H9 (cell line): Measurements from ENCODE around the gene USH2A. TPM values are rescaled to one million over a fixed set of nuclear protein-coding genes. Genes with fewer than 3 reads are reported as not detected.

Experiments used
- DNase-seq: peaks from one replicate; pipeline ENCODE4 v3.0.0-alpha.2; 2017
- H2AFZ ChIP-seq: one replicate; pipeline ENCODE4 v1.6.1; 2013; ENCODE audit warnings: mild to moderate bottlenecking, low read length, control low read depth, moderate library complexity
- H2AK5ac ChIP-seq: 2 replicates; pipeline ENCODE4 v1.6.1; 2013; ENCODE audit warnings: low read length, control low read depth, mixed read lengths; ENCODE audit not compliant: insufficient read length
- H2BK120ac ChIP-seq: one replicate; pipeline ENCODE4 v1.6.1; 2013; ENCODE audit warnings: low read depth, mild to moderate bottlenecking, low read length, control low read depth, inconsistent platforms; ENCODE audit not compliant: poor library complexity, severe bottlenecking
- H2BK12ac ChIP-seq: 2 replicates; pipeline ENCODE4 v1.6.1; 2013; ENCODE audit warnings: low read length, control low read depth, mixed read lengths, low read depth; ENCODE audit not compliant: insufficient read length
- H2BK15ac ChIP-seq: 2 replicates; pipeline ENCODE4 v1.6.1; 2013; ENCODE audit warnings: low read depth, low read length, control low read depth
- H2BK20ac ChIP-seq: one replicate; pipeline ENCODE4 v1.6.1; 2013; ENCODE audit warnings: low read depth, mild to moderate bottlenecking, low read length, control low read depth, inconsistent platforms; ENCODE audit not compliant: poor library complexity, severe bottlenecking
- H2BK5ac ChIP-seq: 2 replicates; pipeline ENCODE4 v1.6.1; 2013; ENCODE audit warnings: low read length, control low read depth, mixed read lengths; ENCODE audit not compliant: insufficient read length
- H3K14ac ChIP-seq: 2 replicates; pipeline ENCODE4 v1.6.1; 2013; ENCODE audit warnings: low read length, control low read depth; ENCODE audit not compliant: insufficient read depth
- H3K18ac ChIP-seq: 2 replicates; pipeline ENCODE4 v1.6.1; 2013; ENCODE audit warnings: low read depth, mild to moderate bottlenecking, mixed read lengths, low read length, control low read depth; ENCODE audit not compliant: insufficient read length
- H3K23ac ChIP-seq: 2 replicates; pipeline ENCODE4 v1.6.1; 2013; ENCODE audit warnings: low read length, control low read depth, mixed read lengths, low read depth; ENCODE audit not compliant: insufficient read length
- H3K23me2 ChIP-seq: 2 replicates; pipeline ENCODE4 v1.6.1; 2013; ENCODE audit warnings: low read depth, mild to moderate bottlenecking, mixed read lengths, low read length, control low read depth; ENCODE audit not compliant: insufficient read length, poor library complexity, severe bottlenecking
- H3K27ac ChIP-seq: 2 replicates; pipeline ENCODE4 v1.5.1; 2013; ENCODE audit warnings: low read length, control low read depth, mixed read lengths, low read depth; ENCODE audit not compliant: insufficient read length
- H3K27me3 ChIP-seq: 2 replicates; pipeline ENCODE4 v1.6.1; 2013; ENCODE audit warnings: low read length, control low read depth, inconsistent platforms; ENCODE audit not compliant: insufficient read depth
- H3K4ac ChIP-seq: 2 replicates; pipeline ENCODE4 v1.6.1; 2013; ENCODE audit warnings: low read depth, mild to moderate bottlenecking, control low read depth, inconsistent platforms, low read length, moderate library complexity
- H3K4me1 ChIP-seq: 2 replicates; pipeline ENCODE4 v1.6.1; 2013; ENCODE audit warnings: low read length, control low read depth, inconsistent platforms; ENCODE audit not compliant: insufficient read depth
- H3K4me2 ChIP-seq: 2 replicates; pipeline ENCODE4 v1.6.1; 2013; ENCODE audit warnings: low read length, control low read depth, mixed read lengths; ENCODE audit not compliant: insufficient read length, insufficient read depth
- H3K56ac ChIP-seq: 2 replicates; pipeline ENCODE4 v1.6.1; 2013; ENCODE audit warnings: low read depth, mild to moderate bottlenecking, mixed read lengths, low read length, control low read depth; ENCODE audit not compliant: insufficient read length
- H3K79me1 ChIP-seq: 2 replicates; pipeline ENCODE4 v1.6.1; 2013; ENCODE audit warnings: low read depth, mild to moderate bottlenecking, moderate library complexity, low read length, control low read depth, inconsistent platforms; ENCODE audit not compliant: insufficient read depth, poor library complexity, severe bottlenecking
- H3K79me2 ChIP-seq: 2 replicates; pipeline ENCODE4 v1.6.1; 2013; ENCODE audit warnings: low read length, control low read depth, inconsistent platforms; ENCODE audit not compliant: insufficient read depth
- H3K9ac ChIP-seq: 2 replicates; pipeline ENCODE4 v1.6.1; 2013; ENCODE audit warnings: low read length, control low read depth, mixed read lengths; ENCODE audit not compliant: insufficient read length; ENCODE audit errors: extremely low read depth
- H3K9me3 ChIP-seq: one replicate; pipeline ENCODE4 v1.6.1; 2013; ENCODE audit warnings: low read depth, low read length, inconsistent platforms; ENCODE audit not compliant: control insufficient read depth
- H3T11ph ChIP-seq: one replicate; pipeline ENCODE4 v1.6.1; 2013; ENCODE audit warnings: mild to moderate bottlenecking, low read length, control low read depth, inconsistent platforms
- H4K20me1 ChIP-seq: one replicate; pipeline ENCODE4 v1.6.1; 2013; ENCODE audit not compliant: control insufficient read depth, insufficient read length, insufficient read depth
- H4K5ac ChIP-seq: 2 replicates; pipeline ENCODE4 v1.6.1; 2013; ENCODE audit warnings: low read depth, mild to moderate bottlenecking, mixed read lengths, low read length, control low read depth; ENCODE audit not compliant: insufficient read length
- H4K8ac ChIP-seq: replicated peaks from 2 replicates; pipeline ENCODE4 v1.6.1; 2013; ENCODE audit warnings: low read length, control low read depth, mixed read lengths, low read depth; ENCODE audit not compliant: insufficient read length
- H4K91ac ChIP-seq: 2 replicates; pipeline ENCODE4 v1.6.1; 2013; ENCODE audit warnings: low read depth, mild to moderate bottlenecking, moderate library complexity, mixed read lengths, low read length, control low read depth; ENCODE audit not compliant: insufficient read length
- H3K27ac Mint-ChIP-seq, 3 experiments: 2 replicates in 2 of 3; 3 replicates in 1 of 3; pipeline ENCODE4 v1.8.0; 2020 to 2021; ENCODE audit warnings: mixed read lengths in 3 of 3, mild to moderate bottlenecking in 1 of 3, moderate library complexity in 1 of 3
- H3K27me3 Mint-ChIP-seq: 2 replicates; pipeline ENCODE4 v1.8.0; 2021; ENCODE audit warnings: low read depth, mild to moderate bottlenecking, moderate library complexity, mixed read lengths
- H3K36me3 Mint-ChIP-seq, 3 experiments: 2 replicates in 2 of 3; 3 replicates in 1 of 3; pipeline ENCODE4 v1.8.0; 2020 to 2021; ENCODE audit warnings: low read depth in 3 of 3, mixed read lengths in 3 of 3; ENCODE audit not compliant: insufficient read depth in 1 of 3
- H3K4me1 Mint-ChIP-seq, 2 experiments: 2 replicates each; pipeline ENCODE4 v1.8.0; 2020; ENCODE audit warnings: mixed read lengths in 2 of 2
- H3K4me3 Mint-ChIP-seq, 2 experiments: 2 replicates in 1 of 2; 3 replicates in 1 of 2; pipeline ENCODE4 v1.8.0; 2020 to 2021; ENCODE audit warnings: mild to moderate bottlenecking in 2 of 2, mixed read lengths in 2 of 2, moderate library complexity in 1 of 2
- H3K9me3 Mint-ChIP-seq, 2 experiments: 2 replicates in 1 of 2; 3 replicates in 1 of 2; pipeline ENCODE4 v1.8.0; 2020; ENCODE audit warnings: mild to moderate bottlenecking in 2 of 2, mixed read lengths in 2 of 2, moderate library complexity in 1 of 2
- CTCF ChIP-seq: fragments of 200-600 bp; sonication (generic); conservative IDR thresholded peaks from 3 replicates; pipeline ENCODE4 v1.8.0; 2021; ENCODE audit warnings: antibody characterized with exemption, mild to moderate bottlenecking
- WGBS: extraction: QIAGEN DNeasy Blood & Tissue Kit; methylation state at CpG from one replicate; pipeline ENCODE4 v1.1.7; 2013; ENCODE audit warnings: missing lambda C conversion rate, low lambda C conversion rate, mixed read lengths; ENCODE audit not compliant: insufficient read length; ENCODE audit errors: extremely low coverage; 5-methylcytosine and 5-hydroxymethylcytosine counted together
- total RNA-seq: library from RNA; stranded (reverse); gene quantifications from 2 replicates; pipeline ENCODE4 v1.2.1, GENCODE V29; 2021

USH2A gene
- total RNA-seq, 1 experiment from 2014 or later, result 0.11 TPM

- H2BK12ac ChIP-seq, result no peak overlapping the region
- no peak overlapping the region for H4K91ac ChIP-seq
- Mint-ChIP-seq H3K27ac (no peak overlapping the region; a peak in 2 of 7 replicates), H3K27me3 (no peaks in the 10 kb centered on the region; the same call in 1 of the 2 replicates), H3K9me3 (no peaks in the 10 kb centered on the region), H3K4me1 (peaks cover 0 to 5% of the 10 kb centered on the region in 2 experiments; a peak in 2 of 4 replicates), H3K36me3 (no peaks in the 10 kb centered on the region), H3K4me3 (no peak overlapping the region)
- no peaks in the 10 kb centered on the region for H3K79me2 ChIP-seq
- no peak overlapping the region for H3K56ac ChIP-seq
- WGBS, result no CpG with 5 or more reads among the region's 7 CpGs
- no peak overlapping the region for H3K14ac ChIP-seq
- H3K9ac ChIP-seq, result no peak overlapping the region
- H3K23me2 ChIP-seq, result no peaks in the 10 kb centered on the region
- no peak overlapping the region for H2AFZ ChIP-seq
- H3T11ph ChIP-seq, result no peak overlapping the region
- no peak overlapping the region for H2BK120ac ChIP-seq
- H2BK15ac ChIP-seq, result no peak overlapping the region
- H3K27ac ChIP-seq, result no peak overlapping the region
- peak; percentile 37 for DNase-seq
- no peaks in the 10 kb centered on the region for H3K4me1 ChIP-seq
- H2AK5ac ChIP-seq, result no peak overlapping the region
- H2BK20ac ChIP-seq, result no peak overlapping the region
- TF ChIP-seq CTCF, result peak; percentile 60
- no peaks in the 10 kb centered on the region for H4K20me1 ChIP-seq
- no peak overlapping the region for H3K18ac ChIP-seq
- no peak overlapping the region for H3K23ac ChIP-seq
- no peaks in the 10 kb centered on the region for H3K27me3 ChIP-seq
- H4K5ac ChIP-seq, result no peak overlapping the region
- H3K9me3 ChIP-seq, result no peaks in the 10 kb centered on the region
- H3K4me2 ChIP-seq, result no peak overlapping the region
- H2BK5ac ChIP-seq, result no peak overlapping the region
- H3K79me1 ChIP-seq, result no peaks in the 10 kb centered on the region
- no peak overlapping the region for H4K8ac ChIP-seq
- no peak overlapping the region for H3K4ac ChIP-seq
Observed at GRCh38 chr1:216193839-216194443, 229.3 kb downstream of the USH2A start.
